Colonic mucosa (tissue), 4 donors: ENCODE results near the gene ISX. TPM values are rescaled to one million over a fixed set of nuclear protein-coding genes. Genes with fewer than 3 reads are reported as not detected.

Experiments used
- DNase-seq: peaks from one replicate; pipeline ENCODE4 v3.0.0-alpha.2; 2020
- H3K27ac ChIP-seq: fragments of 200-600 bp; one replicate; pipeline ENCODE4 v1.8.0; 2021
- H3K27me3 ChIP-seq: fragments of 200-600 bp; one replicate; pipeline ENCODE4 v1.8.0; 2021
- H3K36me3 ChIP-seq: fragments of 200-600 bp; one replicate; pipeline ENCODE4 v1.8.0; 2021
- H3K4me1 ChIP-seq: fragments of 200-600 bp; one replicate; pipeline ENCODE4 v1.8.0; 2021; ENCODE audit warnings: mild to moderate bottlenecking
- H3K4me3 ChIP-seq: fragments of 200-600 bp; one replicate; pipeline ENCODE4 v1.8.0; 2021
- H3K9ac ChIP-seq, 2 donors: one replicate each; pipeline ENCODE4 v1.7.0; 2013; ENCODE audit warnings: control low read depth in 2 of 2, low read depth in 2 of 2, low read length in 2 of 2
- H3K9me3 ChIP-seq: fragments of 200-600 bp; one replicate; pipeline ENCODE4 v1.8.0; 2021
- intact Hi-C: fragments of 100-400 bp; cut with DNase I; formaldehyde crosslinking; loops from one replicate; pipeline ENCODE4 v1.14.1; 2022
- total RNA-seq, 2 donors: library from RNA; stranded (reverse); fragmentation: NEBNext Ultra II Directional in 1 of 2; extraction: Animal tissue kit (Norgen Biotek cat#: 25700) in 1 of 2; gene quantifications; one replicate each; pipeline ENCODE4 v1.2.1, GENCODE V29; 2021
- TF ChIP-seq, protein P1 (sequence below): fragments of 200-600 bp; IDR thresholded peaks from one replicate; pipeline ENCODE4 v1.8.0; 2022; ENCODE audit warnings: antibody characterized with exemption, mild to moderate bottlenecking
- donor health status: healthy.
- donor health status: DM: no; HTN: no; CAD: no.
- donor health status: DM: no; HTN: no; CAD: no.

The ISX gene
- 10 to 100 TPM; 36.4 to 53.1 TPM for total RNA-seq

DNA sequence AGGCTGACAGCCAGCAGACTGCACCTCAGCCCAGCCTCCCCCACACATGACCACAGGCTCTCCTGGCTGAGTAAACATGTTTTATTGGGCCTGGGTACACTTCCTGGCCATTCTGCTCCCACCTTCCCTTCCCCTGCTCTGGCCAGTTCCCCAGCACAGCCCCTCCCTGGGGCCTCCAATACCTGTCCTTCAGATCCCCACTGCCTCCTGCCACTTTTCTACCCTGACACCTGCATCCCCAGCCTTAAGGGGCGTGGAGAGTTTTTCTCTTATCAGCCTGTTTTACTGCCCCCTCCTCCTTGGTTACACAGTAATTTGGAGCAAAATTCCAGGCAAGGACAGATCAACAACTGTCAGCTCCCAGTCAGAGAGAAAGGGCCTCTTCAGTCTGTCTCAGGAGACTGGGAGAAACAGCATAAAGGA is at the start of gene ISX:
TSS of gene ISX (plus strand) at position 363 of the 423 bp plus-strand sequence. CDS start 930 bp downstream, outside the sequence.
- no peaks in the 10 kb centered on the region for H3K27me3 ChIP-seq
- TF ChIP-seq, protein P1, sequence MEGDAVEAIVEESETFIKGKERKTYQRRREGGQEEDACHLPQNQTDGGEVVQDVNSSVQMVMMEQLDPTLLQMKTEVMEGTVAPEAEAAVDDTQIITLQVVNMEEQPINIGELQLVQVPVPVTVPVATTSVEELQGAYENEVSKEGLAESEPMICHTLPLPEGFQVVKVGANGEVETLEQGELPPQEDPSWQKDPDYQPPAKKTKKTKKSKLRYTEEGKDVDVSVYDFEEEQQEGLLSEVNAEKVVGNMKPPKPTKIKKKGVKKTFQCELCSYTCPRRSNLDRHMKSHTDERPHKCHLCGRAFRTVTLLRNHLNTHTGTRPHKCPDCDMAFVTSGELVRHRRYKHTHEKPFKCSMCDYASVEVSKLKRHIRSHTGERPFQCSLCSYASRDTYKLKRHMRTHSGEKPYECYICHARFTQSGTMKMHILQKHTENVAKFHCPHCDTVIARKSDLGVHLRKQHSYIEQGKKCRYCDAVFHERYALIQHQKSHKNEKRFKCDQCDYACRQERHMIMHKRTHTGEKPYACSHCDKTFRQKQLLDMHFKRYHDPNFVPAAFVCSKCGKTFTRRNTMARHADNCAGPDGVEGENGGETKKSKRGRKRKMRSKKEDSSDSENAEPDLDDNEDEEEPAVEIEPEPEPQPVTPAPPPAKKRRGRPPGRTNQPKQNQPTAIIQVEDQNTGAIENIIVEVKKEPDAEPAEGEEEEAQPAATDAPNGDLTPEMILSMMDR, result no peak
- peaks cover 4% of the 10 kb centered on the region for H3K4me1 ChIP-seq
- intact Hi-C loops, result no loop called here
- no peaks in the 10 kb centered on the region for H3K9me3 ChIP-seq
- H3K36me3 ChIP-seq, result no peaks in the 10 kb centered on the region
- H3K4me3 ChIP-seq, result peak within 1 kb of the TSS; percentile 40
- H3K27ac ChIP-seq, result peak within 1 kb of the TSS; percentile 79
- peak; percentile 85 for DNase-seq
- peak within 1 kb of the TSS; percentile 61 to 81 for H3K9ac ChIP-seq

GRCh38 chr22:35016909-35017308 is 49.0 kb upstream of the ISX start:
- Histone ChIP-seq H3K4me3 (no peak overlapping the region), H3K4me1 (no peaks in the 10 kb centered on the region), H3K9ac (no peak overlapping the region), H3K36me3 (no peaks in the 10 kb centered on the region), H3K27me3 (no peaks in the 10 kb centered on the region), H3K27ac (no peak overlapping the region), H3K9me3 (no peaks in the 10 kb centered on the region)
- TF ChIP-seq, protein P1, result no peak
- no peak for DNase-seq
- intact Hi-C loops, result no loop called here

DNA sequence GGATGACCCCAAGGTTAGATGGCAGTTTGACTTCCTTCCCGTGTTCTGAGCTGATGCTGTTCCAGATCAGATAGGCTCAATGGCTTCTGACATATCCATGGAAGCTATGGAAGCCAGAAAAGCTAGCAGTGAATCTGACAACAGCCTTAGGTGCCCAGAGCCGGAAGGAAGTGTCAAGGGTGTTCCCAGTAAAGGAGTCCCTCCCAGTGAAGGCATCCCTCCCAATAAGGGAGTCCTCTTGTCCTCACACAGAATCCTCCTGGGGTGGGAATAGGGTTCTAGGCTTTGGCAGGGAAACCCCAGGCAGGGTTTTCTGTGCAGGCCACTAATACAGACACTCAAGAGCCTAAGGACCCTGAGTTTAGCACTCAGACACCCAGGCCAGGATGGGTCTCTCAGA is 47.0 kb upstream of the ISX start:
- intact Hi-C loops, result no loop called here
- no peaks in the 10 kb centered on the region for H3K27me3 ChIP-seq
- H3K9ac ChIP-seq, result no peak overlapping the region
- H3K4me3 ChIP-seq, result no peak overlapping the region
- no peaks in the 10 kb centered on the region for H3K4me1 ChIP-seq
- no peaks in the 10 kb centered on the region for H3K9me3 ChIP-seq
- H3K27ac ChIP-seq, result no peak overlapping the region
- no peak for DNase-seq
- TF ChIP-seq, protein P1, result no peak
- H3K36me3 ChIP-seq, result no peaks in the 10 kb centered on the region

GRCh38 chr22:35020517-35020916 is 45.4 kb upstream of the ISX start:
- Histone ChIP-seq H3K27ac (no peak overlapping the region), H3K36me3 (no peaks in the 10 kb centered on the region), H3K9ac (peak overlapping the region in 1 of 2 donors; percentile 44), H3K4me1 (no peaks in the 10 kb centered on the region), H3K27me3 (no peaks in the 10 kb centered on the region), H3K9me3 (no peaks in the 10 kb centered on the region), H3K4me3 (no peak overlapping the region)
- intact Hi-C loops, result loop anchor here (2.0 to 10.0 kb wide), 2 partner anchors 604 to 1096 kb away; partner anchors contain the start of gene LARGE1
- TF ChIP-seq, protein P1, result no peak
- no peak for DNase-seq

DNA sequence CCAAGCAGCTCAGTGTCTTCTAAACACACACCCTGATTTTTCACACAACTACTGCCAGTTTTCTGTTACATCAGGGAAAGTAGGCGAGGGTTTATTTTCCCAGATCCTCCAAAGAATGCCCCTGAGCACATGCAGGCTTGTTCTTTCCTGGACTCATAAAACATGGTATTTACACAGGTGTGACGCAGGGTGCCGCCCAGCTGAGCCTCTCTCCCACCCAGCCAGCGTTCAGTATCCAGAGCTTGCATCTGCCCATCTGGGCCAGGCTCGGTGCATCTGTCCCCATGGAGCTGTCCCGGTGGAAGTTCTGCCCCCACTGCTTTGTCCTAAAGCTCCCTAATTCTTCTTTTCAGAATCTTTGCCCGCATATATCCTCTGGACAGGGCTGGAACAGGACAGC is 44.8 kb upstream of the ISX start:
- H3K4me1 ChIP-seq, result no peaks in the 10 kb centered on the region
- intact Hi-C loops, result loop anchor here (2.0 to 10.0 kb wide), 2 partner anchors 604 to 1096 kb away; partner anchors contain the start of gene LARGE1
- H3K36me3 ChIP-seq, result no peaks in the 10 kb centered on the region
- H3K4me3 ChIP-seq, result no peak overlapping the region
- no peak overlapping the region for H3K9ac ChIP-seq
- TF ChIP-seq, protein P1, result no peak
- no peaks in the 10 kb centered on the region for H3K9me3 ChIP-seq
- DNase-seq, result peak; percentile 78
- no peaks in the 10 kb centered on the region for H3K27me3 ChIP-seq
- no peak overlapping the region for H3K27ac ChIP-seq
